Measurements from ENCODE around the gene EIF2D.

DNA sequence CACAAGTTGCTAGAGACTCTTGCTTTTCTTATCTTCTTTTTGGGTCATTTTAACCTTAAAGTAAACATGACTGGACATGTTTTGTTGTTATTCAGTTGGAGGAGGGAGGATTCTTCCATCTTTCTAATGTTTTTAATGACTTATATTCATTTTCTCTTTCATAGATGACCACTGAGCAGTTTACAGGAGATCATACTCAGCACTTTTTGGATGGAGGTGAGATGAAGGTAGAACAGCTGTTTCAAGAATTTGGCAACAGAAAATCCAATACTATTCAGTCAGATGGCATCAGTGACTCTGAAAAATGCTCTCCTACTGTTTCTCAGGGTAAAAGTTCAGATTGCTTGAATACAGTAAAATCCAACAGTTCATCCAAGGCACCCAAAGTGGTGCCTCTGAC lies 35.0 kb upstream of the EIF2D start:
- TF ChIP-seq MAZ (IDR thresholded peaks at IDR 0.05; ENCODE audit: borderline replicate concordance, low read depth, low read length) (no peak), CHD1 (IDR thresholded peaks at IDR 0.05; ENCODE audit: low read depth, low read length) (no peak), POLR2A (IDR thresholded peaks at IDR 0.05; ENCODE audit: low read depth, low read length) (no peak), CEBPB (IDR thresholded peaks at IDR 0.05; ENCODE audit: low read depth, low read length) (no peak), RFX5 (IDR thresholded peaks at IDR 0.05; ENCODE audit: low read depth, low read length) (no peak), RAD21 (IDR thresholded peaks at IDR 0.05; ENCODE audit: low read length) (no peak), RCOR1 (IDR thresholded peaks at IDR 0.05; ENCODE audit: insufficient replicate concordance, low read length) (no peak)
- TF ChIP-seq, protein P1, sequence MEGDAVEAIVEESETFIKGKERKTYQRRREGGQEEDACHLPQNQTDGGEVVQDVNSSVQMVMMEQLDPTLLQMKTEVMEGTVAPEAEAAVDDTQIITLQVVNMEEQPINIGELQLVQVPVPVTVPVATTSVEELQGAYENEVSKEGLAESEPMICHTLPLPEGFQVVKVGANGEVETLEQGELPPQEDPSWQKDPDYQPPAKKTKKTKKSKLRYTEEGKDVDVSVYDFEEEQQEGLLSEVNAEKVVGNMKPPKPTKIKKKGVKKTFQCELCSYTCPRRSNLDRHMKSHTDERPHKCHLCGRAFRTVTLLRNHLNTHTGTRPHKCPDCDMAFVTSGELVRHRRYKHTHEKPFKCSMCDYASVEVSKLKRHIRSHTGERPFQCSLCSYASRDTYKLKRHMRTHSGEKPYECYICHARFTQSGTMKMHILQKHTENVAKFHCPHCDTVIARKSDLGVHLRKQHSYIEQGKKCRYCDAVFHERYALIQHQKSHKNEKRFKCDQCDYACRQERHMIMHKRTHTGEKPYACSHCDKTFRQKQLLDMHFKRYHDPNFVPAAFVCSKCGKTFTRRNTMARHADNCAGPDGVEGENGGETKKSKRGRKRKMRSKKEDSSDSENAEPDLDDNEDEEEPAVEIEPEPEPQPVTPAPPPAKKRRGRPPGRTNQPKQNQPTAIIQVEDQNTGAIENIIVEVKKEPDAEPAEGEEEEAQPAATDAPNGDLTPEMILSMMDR (conservative IDR thresholded peaks at IDR 0.05; ENCODE audit: low read depth, low read length), result no peak
- TF ChIP-seq, protein P2, sequence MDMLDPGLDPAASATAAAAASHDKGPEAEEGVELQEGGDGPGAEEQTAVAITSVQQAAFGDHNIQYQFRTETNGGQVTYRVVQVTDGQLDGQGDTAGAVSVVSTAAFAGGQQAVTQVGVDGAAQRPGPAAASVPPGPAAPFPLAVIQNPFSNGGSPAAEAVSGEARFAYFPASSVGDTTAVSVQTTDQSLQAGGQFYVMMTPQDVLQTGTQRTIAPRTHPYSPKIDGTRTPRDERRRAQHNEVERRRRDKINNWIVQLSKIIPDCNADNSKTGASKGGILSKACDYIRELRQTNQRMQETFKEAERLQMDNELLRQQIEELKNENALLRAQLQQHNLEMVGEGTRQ (IDR thresholded peaks at IDR 0.05; ENCODE audit: low read depth, low read length), result no peak
